Thymus (tissue), 11 donors: ENCODE measurements around the gene PMPCA. TPM values are rescaled to one million over a fixed set of nuclear protein-coding genes. Genes with fewer than 3 reads are reported as not detected.
"Not testable (repeated sequence)": the region's sequence is repeated elsewhere in the genome, so short reads cannot be mapped to it uniquely, and the experiment has no call there.

ENCODE experiments used
- DNase-seq, 9 donors: peaks; one replicate each; pipeline ENCODE4 v3.0.0-alpha.2; 2013; ENCODE audit warnings: low spot score in 9 of 9, low read depth in 6 of 9, missing footprints in 1 of 9
- H3K27ac ChIP-seq, 2 donors: one replicate each; pipeline ENCODE4 v1.5.1; 2013; ENCODE audit warnings: control low read depth in 1 of 2, low read depth in 1 of 2, low read length in 1 of 2, mild to moderate bottlenecking in 1 of 2, moderate library complexity in 1 of 2
- H3K27me3 ChIP-seq, 2 donors: one replicate each; pipeline ENCODE4 v1.5.1; 2013; ENCODE audit warnings: low read length in 1 of 2; ENCODE audit not compliant: control insufficient read depth in 2 of 2, insufficient read depth in 1 of 2
- H3K36me3 ChIP-seq, 2 donors: one replicate each; pipeline ENCODE4 v1.5.1; 2013; ENCODE audit warnings: low read length in 1 of 2, mild to moderate bottlenecking in 1 of 2, moderate library complexity in 1 of 2; ENCODE audit not compliant: control insufficient read depth in 2 of 2, insufficient read depth in 2 of 2
- H3K4me1 ChIP-seq, 2 donors: one replicate each; pipeline ENCODE4 v1.5.1; 2013; ENCODE audit warnings: low read length in 2 of 2; ENCODE audit not compliant: control insufficient read depth in 2 of 2, insufficient read depth in 2 of 2
- H3K4me3 ChIP-seq, 2 donors: one replicate each; pipeline ENCODE4 v1.5.1; 2013; ENCODE audit warnings: low read length in 2 of 2, control low read depth in 1 of 2, mild to moderate bottlenecking in 1 of 2
- H3K9me3 ChIP-seq, 2 donors: one replicate each; pipeline ENCODE4 v1.5.1; 2013; ENCODE audit warnings: low read length in 1 of 2, mild to moderate bottlenecking in 1 of 2; ENCODE audit not compliant: control insufficient read depth in 2 of 2, insufficient read depth in 1 of 2
- WGBS: extraction: QIAGEN DNeasy Blood & Tissue Kit; methylation state at CpG from one replicate; pipeline ENCODE4 v1.1.7; 2013; 5-methylcytosine and 5-hydroxymethylcytosine counted together
- polyA plus RNA-seq: library from polyadenylated mRNA; stranded (reverse); fragments of 200-250 nt; gene quantifications from one replicate; pipeline ENCODE4 v1.2.3, GENCODE V29; 2013
- total RNA-seq: library from RNA; stranded (reverse); fragments of 120-200 nt; gene quantifications from one replicate; pipeline ENCODE4 v1.2.4, GENCODE V29; 2013
- donor health status: healthy.

PMPCA gene
- total and polyA plus RNA-seq, 2 donors, result 26.5 to 52.3 TPM

- H3K9me3 ChIP-seq, result no peaks in the 10 kb centered on the region
- peaks cover 44 to 50% of the 10 kb centered on the region in 2 donors for H3K36me3 ChIP-seq
- H3K27ac ChIP-seq, result no peak overlapping the region
- H3K4me3 ChIP-seq, result no peak overlapping the region
- WGBS, result 89% methylated on average over 32 of the region's 32 CpGs
- peaks cover 11 to 18% of the 10 kb centered on the region in 2 donors for H3K4me1 ChIP-seq
- no peak for DNase-seq
- H3K27me3 ChIP-seq, result peaks cover 0 to 2% of the 10 kb centered on the region in 2 donors
Measured at GRCh38 chr9:136403915-136404800, 6.3 kb upstream of the PMPCA start.

- Histone ChIP-seq H3K4me1 (peaks cover 14 to 20% of the 10 kb centered on the region in 2 donors), H3K4me3 (no peak overlapping the region), H3K27me3 (no peaks in the 10 kb centered on the region), H3K36me3 (peaks cover 44 to 50% of the 10 kb centered on the region in 2 donors), H3K27ac (no peak overlapping the region), H3K9me3 (no peaks in the 10 kb centered on the region)
- DNase-seq, result no peak
- WGBS, result 96% methylated on average over 14 of the region's 14 CpGs
Measured at GRCh38 chr9:136404801-136405136, 5.7 kb upstream of the PMPCA start.

- Histone ChIP-seq H3K36me3 (peaks cover 44 to 50% of the 10 kb centered on the region in 2 donors), H3K27ac (no peak overlapping the region), H3K27me3 (no peaks in the 10 kb centered on the region), H3K4me3 (no peak overlapping the region), H3K9me3 (no peaks in the 10 kb centered on the region), H3K4me1 (peaks cover 12 to 20% of the 10 kb centered on the region in 2 donors)
- WGBS, result 98% methylated on average over 7 of the region's 7 CpGs
- no peak for DNase-seq
Measured at GRCh38 chr9:136405481-136405880, 5.0 kb upstream of the PMPCA start.

- H3K9me3 ChIP-seq, H3K4me3 ChIP-seq, DNase-seq, H3K27ac ChIP-seq, H3K27me3 ChIP-seq: not testable (repeated sequence)
- Histone ChIP-seq H3K36me3 (peaks cover 44 to 50% of the 10 kb centered on the region in 2 donors), H3K4me1 (peaks cover 9 to 16% of the 10 kb centered on the region in 2 donors)
- WGBS, result 96% methylated on average over 10 of the region's 10 CpGs
Measured at GRCh38 chr9:136405904-136406303, 4.6 kb upstream of the PMPCA start.

GRCh38 chr9:136407061-136407460 is 3.4 kb upstream of the PMPCA start:
- H3K4me1 ChIP-seq, result peaks cover 15 to 27% of the 10 kb centered on the region in 2 donors
- H3K4me3 ChIP-seq, H3K27me3 ChIP-seq, DNase-seq, H3K27ac ChIP-seq, H3K9me3 ChIP-seq: not testable (repeated sequence)
- peaks cover 39 to 45% of the 10 kb centered on the region in 2 donors for H3K36me3 ChIP-seq
- WGBS, result 98% methylated on average over 28 of the region's 28 CpGs

GRCh38 chr9:136407911-136408310 is 2.5 kb upstream of the PMPCA start:
- no peak overlapping the region for H3K27ac ChIP-seq
- peaks cover 15 to 27% of the 10 kb centered on the region in 2 donors for H3K4me1 ChIP-seq
- H3K4me3 ChIP-seq, result no peak overlapping the region
- no peaks in the 10 kb centered on the region for H3K9me3 ChIP-seq
- H3K36me3 ChIP-seq, result peaks cover 41 to 43% of the 10 kb centered on the region in 2 donors
- H3K27me3 ChIP-seq, result no peaks in the 10 kb centered on the region
- WGBS, result 97% methylated on average over 7 of the region's 7 CpGs
- no peak for DNase-seq

GRCh38 chr9:136409557-136410455 is 652 bp upstream of the PMPCA start:
- H3K36me3 ChIP-seq, result peaks cover 48% of the 10 kb centered on the region in 2 donors
- H3K27ac ChIP-seq, result peak overlapping the region in 1 of 2 donors; percentile 70
- peak overlapping the region; percentile 69 to 79 for H3K4me3 ChIP-seq
- no peaks in the 10 kb centered on the region for H3K27me3 ChIP-seq
- peaks cover 15 to 21% of the 10 kb centered on the region in 2 donors for H3K4me1 ChIP-seq
- WGBS, result 17% methylated on average over 71 of the region's 71 CpGs
- no peaks in the 10 kb centered on the region for H3K9me3 ChIP-seq
- DNase-seq, result peak in 2 of 9 donors; percentile 10 to 39

GRCh38 chr9:136411378-136411777 is 920 bp downstream of the PMPCA start:
- H3K27me3 ChIP-seq, result no peaks in the 10 kb centered on the region
- no peak overlapping the region for H3K27ac ChIP-seq
- H3K9me3 ChIP-seq, result no peaks in the 10 kb centered on the region
- 77% methylated on average over 4 of the region's 4 CpGs for WGBS
- peaks cover 45 to 48% of the 10 kb centered on the region in 2 donors for H3K36me3 ChIP-seq
- H3K4me3 ChIP-seq, result peak overlapping the region; percentile 79 to 97
- H3K4me1 ChIP-seq, result peaks cover 12 to 21% of the 10 kb centered on the region in 2 donors
- no peak for DNase-seq

GRCh38 chr9:136412962-136413361 is 2.5 kb downstream of the PMPCA start:
- no peaks in the 10 kb centered on the region for H3K9me3 ChIP-seq
- H3K27me3 ChIP-seq, result no peaks in the 10 kb centered on the region
- peaks cover 46 to 48% of the 10 kb centered on the region in 2 donors for H3K36me3 ChIP-seq
- H3K4me1 ChIP-seq, result peaks cover 12 to 21% of the 10 kb centered on the region in 2 donors
- DNase-seq, result no peak
- 98% methylated on average over 9 of the region's 9 CpGs for WGBS
- H3K4me3 ChIP-seq, result no peak overlapping the region
- no peak overlapping the region for H3K27ac ChIP-seq
